Left ventricle myocardium inferior (tissue), 1 donor: ENCODE measurements around the gene NANOS1. TPM values are rescaled to one million over a fixed set of nuclear protein-coding genes. Genes with fewer than 3 reads are reported as not detected.

Experiments
- DNase-seq: peaks from one replicate; pipeline ENCODE4 v3.0.0-alpha.2; 2020
- H3K27ac ChIP-seq: fragments of 200-600 bp; replicated peaks from 2 replicates; pipeline ENCODE4 v1.8.0; 2021
- H3K27me3 ChIP-seq: fragments of 200-600 bp; 2 replicates; pipeline ENCODE4 v1.8.0; 2021; ENCODE audit warnings: low read depth
- H3K36me3 ChIP-seq: fragments of 200-600 bp; 2 replicates; pipeline ENCODE4 v1.8.0; 2021
- H3K4me1 ChIP-seq: fragments of 200-600 bp; 2 replicates; pipeline ENCODE4 v1.8.0; 2021
- H3K4me3 ChIP-seq: fragments of 200-600 bp; 2 replicates; pipeline ENCODE4 v1.8.0; 2021; ENCODE audit warnings: mild to moderate bottlenecking, moderate library complexity
- H3K9me3 ChIP-seq: fragments of 200-600 bp; replicated peaks from 2 replicates; pipeline ENCODE4 v1.8.0; 2021
- CTCF ChIP-seq: fragments of 200-600 bp; IDR thresholded peaks from 2 replicates; pipeline ENCODE4 v1.8.0; 2021; ENCODE audit warnings: antibody characterized with exemption, mild to moderate bottlenecking, borderline replicate concordance
- intact Hi-C: fragments of 100-400 bp; cut with micrococcal nuclease; formaldehyde crosslinking; loops from one replicate; pipeline ENCODE4 v1.11.0; 2022
- long read RNA-seq: library from polyadenylated mRNA; unstranded; transcript quantifications from one replicate; pipeline ENCODE4 v2.0.0, GENCODE V29; 2021
- total RNA-seq: library from RNA; stranded (reverse); fragmentation: NEBNext Ultra II Directional; extraction: Animal tissue kit (Norgen Biotek cat#: 25700); gene quantifications from one replicate; pipeline ENCODE4 v1.2.1, GENCODE V29; 2021
- donor health status: DM: no; HTN: yes; CAD: no; lungs with severe emphysema.

The NANOS1 gene, protein sequence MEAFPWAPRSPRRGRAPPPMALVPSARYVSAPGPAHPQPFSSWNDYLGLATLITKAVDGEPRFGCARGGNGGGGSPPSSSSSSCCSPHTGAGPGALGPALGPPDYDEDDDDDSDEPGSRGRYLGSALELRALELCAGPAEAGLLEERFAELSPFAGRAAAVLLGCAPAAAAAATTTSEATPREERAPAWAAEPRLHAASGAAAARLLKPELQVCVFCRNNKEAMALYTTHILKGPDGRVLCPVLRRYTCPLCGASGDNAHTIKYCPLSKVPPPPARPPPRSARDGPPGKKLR
- total RNA-seq = 11.7 TPM
- long read RNA-seq, full-length matches to known transcripts = 76 of 76 reads
- long read RNA-seq, partial matches to known transcripts = 0 of 76 reads
- long read RNA-seq, other reads (novel, unspliced or antisense) = 0 of 76 reads

DNA sequence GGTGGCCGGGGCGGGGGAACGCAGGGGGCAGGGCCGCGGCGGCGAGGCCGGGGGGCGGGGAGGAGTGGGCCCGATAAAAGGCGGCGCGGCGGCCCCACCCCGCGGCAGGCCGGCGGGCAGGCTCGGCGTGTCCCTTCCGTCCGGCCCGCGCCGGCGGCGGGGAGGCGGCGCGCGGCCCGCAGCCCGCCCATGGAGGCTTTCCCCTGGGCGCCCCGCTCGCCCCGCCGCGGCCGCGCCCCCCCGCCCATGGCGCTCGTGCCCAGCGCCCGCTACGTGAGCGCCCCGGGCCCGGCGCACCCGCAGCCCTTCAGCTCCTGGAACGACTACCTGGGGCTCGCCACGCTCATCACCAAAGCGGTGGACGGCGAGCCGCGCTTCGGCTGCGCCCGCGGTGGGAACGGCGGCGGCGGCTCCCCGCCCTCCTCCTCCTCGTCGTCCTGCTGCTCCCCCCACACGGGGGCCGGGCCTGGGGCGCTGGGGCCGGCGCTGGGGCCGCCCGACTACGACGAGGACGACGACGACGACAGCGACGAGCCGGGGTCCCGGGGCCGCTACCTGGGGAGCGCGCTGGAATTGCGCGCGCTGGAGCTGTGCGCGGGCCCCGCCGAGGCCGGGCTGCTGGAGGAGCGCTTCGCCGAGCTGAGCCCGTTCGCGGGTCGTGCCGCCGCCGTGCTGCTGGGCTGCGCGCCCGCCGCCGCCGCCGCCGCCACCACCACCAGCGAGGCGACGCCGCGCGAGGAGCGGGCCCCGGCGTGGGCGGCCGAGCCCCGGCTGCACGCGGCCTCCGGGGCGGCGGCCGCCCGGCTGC is at the start of gene NANOS1:
Gene NANOS1 (plus strand): TSS at position 102 of the 808 bp plus-strand sequence. CDS start 88 bp downstream, at position 190.
- intact Hi-C loops = no loop called here
- peaks cover 54% of the 10 kb centered on the region for H3K4me1 ChIP-seq
- DNase-seq = no peak

DNA sequence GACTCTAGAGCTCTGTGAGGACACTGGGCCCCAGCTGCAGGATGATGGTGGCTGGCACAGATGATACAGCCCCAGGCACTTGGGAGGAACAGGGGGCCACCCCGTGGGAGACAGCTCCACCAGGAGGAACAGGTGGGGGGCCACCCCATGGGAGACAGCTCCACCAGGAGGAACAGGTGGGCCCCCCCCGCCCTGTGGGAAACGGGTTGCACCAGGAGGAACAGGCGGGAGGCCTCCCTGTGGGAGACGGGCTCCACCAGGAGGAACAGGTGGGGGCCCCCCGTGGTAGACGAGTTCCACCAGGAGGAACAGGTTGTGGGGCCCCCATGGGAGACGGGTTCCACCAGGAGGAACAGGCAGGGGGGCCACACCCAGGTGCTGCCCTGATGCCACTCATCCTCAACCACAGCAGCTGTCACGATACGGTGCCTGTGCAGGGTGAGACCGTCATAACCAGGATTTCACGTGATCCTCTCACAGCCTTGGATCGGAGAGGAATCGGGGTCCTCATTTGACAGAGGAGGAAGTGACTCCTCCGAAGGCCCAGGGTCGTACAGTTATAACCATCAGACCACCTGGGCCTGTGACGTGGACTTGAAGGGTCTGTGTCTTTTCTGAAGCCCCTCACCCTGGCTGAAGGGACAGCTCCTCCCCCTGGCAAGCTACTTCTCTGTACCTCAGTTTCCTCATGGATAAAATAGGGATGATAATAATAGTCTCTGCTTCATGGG is 49.2 kb upstream of the NANOS1 start:
- H3K27ac ChIP-seq = no peak overlapping the region
- DNase-seq = no peak
- intact Hi-C loops = no loop called here
- H3K9me3 ChIP-seq = peaks cover 14% of the 10 kb centered on the region
- no peaks in the 10 kb centered on the region for H3K36me3 ChIP-seq
- H3K27me3 ChIP-seq = no peaks in the 10 kb centered on the region
- peaks cover 6% of the 10 kb centered on the region for H3K4me1 ChIP-seq
- H3K4me3 ChIP-seq = no peak overlapping the region
- TF ChIP-seq CTCF = no peak

More for the DNA sequence above, at the start of gene NANOS1:
- no peaks in the 10 kb centered on the region for H3K9me3 ChIP-seq
- no peak for TF ChIP-seq CTCF
- peak within 1 kb of the TSS; percentile 80 for H3K27ac ChIP-seq
- H3K36me3 ChIP-seq = peaks cover 15% of the 10 kb centered on the region
- H3K27me3 ChIP-seq = no peaks in the 10 kb centered on the region
- peak within 1 kb of the TSS; percentile 78 for H3K4me3 ChIP-seq

DNA sequence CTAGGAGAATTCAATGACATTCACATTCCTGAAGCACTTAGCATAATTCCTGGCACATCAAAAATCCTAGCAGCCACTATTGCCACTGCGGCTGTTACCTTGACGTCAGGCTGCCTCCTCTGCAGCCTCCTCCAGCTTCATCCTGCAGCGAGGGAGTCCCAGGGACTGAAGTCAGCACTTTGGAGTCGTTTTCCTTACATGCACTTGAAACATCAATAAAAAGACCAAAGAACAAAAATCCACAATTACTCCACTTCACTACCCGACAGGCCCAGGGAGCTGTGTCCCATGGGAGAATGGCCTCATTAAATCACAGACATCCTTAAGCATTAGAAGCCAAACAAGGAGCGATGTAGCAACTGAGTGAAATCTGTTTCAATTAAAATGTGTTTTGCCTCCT is 48.6 kb upstream of the NANOS1 start:
- Histone ChIP-seq H3K36me3 (no peaks in the 10 kb centered on the region), H3K27ac (no peak overlapping the region), H3K4me3 (no peak overlapping the region), H3K27me3 (no peaks in the 10 kb centered on the region), H3K4me1 (peaks cover 6% of the 10 kb centered on the region), H3K9me3 (peaks cover 19% of the 10 kb centered on the region)
- no peak for DNase-seq
- no peak for TF ChIP-seq CTCF
- intact Hi-C loops = no loop called here

DNA sequence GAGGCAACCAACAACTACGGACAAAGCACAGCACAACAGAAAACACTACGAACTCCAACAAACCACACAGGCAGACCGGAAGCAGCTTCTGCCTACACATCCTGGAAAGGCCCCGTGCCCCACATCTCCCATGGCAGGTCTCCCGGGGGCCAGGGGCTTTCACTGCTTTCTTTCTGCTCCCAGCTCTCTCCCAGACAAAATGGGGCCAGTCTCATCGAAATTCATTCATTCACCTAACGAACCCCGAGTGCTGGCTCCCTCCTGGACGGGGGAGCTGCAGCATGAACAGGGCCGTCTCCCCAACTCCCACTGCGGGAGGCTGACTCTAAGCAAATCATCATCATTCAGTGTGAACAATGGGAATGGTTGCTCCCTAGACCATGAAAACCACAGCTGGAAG is 47.6 kb upstream of the NANOS1 start:
- H3K4me3 ChIP-seq = no peak overlapping the region
- TF ChIP-seq CTCF = no peak
- DNase-seq = no peak
- peaks cover 6% of the 10 kb centered on the region for H3K4me1 ChIP-seq
- H3K27ac ChIP-seq = no peak overlapping the region
- no peaks in the 10 kb centered on the region for H3K36me3 ChIP-seq
- H3K9me3 ChIP-seq = peaks cover 30% of the 10 kb centered on the region
- intact Hi-C loops = no loop called here
- H3K27me3 ChIP-seq = no peaks in the 10 kb centered on the region

DNA sequence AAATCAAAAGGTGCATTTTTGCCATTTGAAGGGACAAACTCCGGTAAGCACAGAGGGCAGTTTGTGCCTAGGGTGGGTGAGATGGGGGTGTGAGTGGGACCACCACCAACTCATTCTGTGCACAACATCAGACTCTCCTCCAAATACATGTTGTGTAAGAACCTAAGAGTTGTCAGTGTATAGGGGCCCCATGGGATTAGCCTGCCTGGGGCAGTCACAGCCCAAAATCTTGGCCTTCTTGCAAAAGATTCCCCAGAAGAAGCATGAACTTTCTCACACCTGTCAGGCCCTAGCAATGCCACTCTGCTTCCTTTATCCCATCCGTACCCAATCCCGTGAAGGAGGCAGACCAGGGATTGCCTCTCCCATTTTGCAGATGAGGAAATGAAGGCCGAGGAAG is 47.1 kb upstream of the NANOS1 start:
- Histone ChIP-seq H3K36me3 (no peaks in the 10 kb centered on the region), H3K27ac (no peak overlapping the region), H3K9me3 (peaks cover 30% of the 10 kb centered on the region), H3K4me3 (no peak overlapping the region), H3K27me3 (no peaks in the 10 kb centered on the region), H3K4me1 (peaks cover 6% of the 10 kb centered on the region)
- no peak for DNase-seq
- TF ChIP-seq CTCF = no peak
- intact Hi-C loops = no loop called here
